Smooth muscle cell of the brain vasculature (primary cell): ENCODE measurements around the gene TBC1D16.

Source experiments
- DNase-seq: peaks from one replicate; pipeline ENCODE4 v3.0.0-alpha.2; 2012; ENCODE audit warnings: low read depth, low spot score

The TBC1D16 gene

GRCh38 chr17:79927688-79928501 is 107.8 kb downstream of the TBC1D16 start:
- DNase-seq, result no peak

GRCh38 chr17:79927136-79927661 is 108.5 kb downstream of the TBC1D16 start:
- no peak for DNase-seq

GRCh38 chr17:79926605-79927135 is 109.0 kb downstream of the TBC1D16 start:
- no peak for DNase-seq

- no peak for DNase-seq
These were observed 109.5 kb downstream of the TBC1D16 start for GRCh38 chr17:79926142-79926604.

GRCh38 chr17:79925242-79925957 is 110.3 kb downstream of the TBC1D16 start:
- DNase-seq, result no peak

- DNase-seq, result no peak
These were observed 111.1 kb downstream of the TBC1D16 start for GRCh38 chr17:79924639-79924976.

- DNase-seq, result no peak
These were observed 111.6 kb downstream of the TBC1D16 start for GRCh38 chr17:79923974-79924638.

- no peak for DNase-seq
These were observed 112.9 kb downstream of the TBC1D16 start for GRCh38 chr17:79922798-79923197.

GRCh38 chr17:79922116-79922601 is 113.5 kb downstream of the TBC1D16 start:
- no peak for DNase-seq

GRCh38 chr17:79921411-79922115 is 114.1 kb downstream of the TBC1D16 start:
- no peak for DNase-seq

GRCh38 chr17:79920751-79921410 is 114.8 kb downstream of the TBC1D16 start:
- DNase-seq, result no peak

- no peak for DNase-seq
These were observed 115.6 kb downstream of the TBC1D16 start for GRCh38 chr17:79919862-79920720.

GRCh38 chr17:79919164-79919585 is 116.5 kb downstream of the TBC1D16 start:
- DNase-seq, result no peak

GRCh38 chr17:79918581-79919163 is 117.0 kb downstream of the TBC1D16 start:
- DNase-seq, result no peak

- DNase-seq, result no peak
These were observed 117.7 kb downstream of the TBC1D16 start for GRCh38 chr17:79917902-79918484.

- no peak for DNase-seq
These were observed 118.4 kb downstream of the TBC1D16 start for GRCh38 chr17:79916991-79917901.

GRCh38 chr17:79916506-79916905 is 119.2 kb downstream of the TBC1D16 start:
- no peak for DNase-seq
